Aorta (tissue), 5 donors: Measurements from ENCODE around the gene PRPF19. TPM values are rescaled to one million over a fixed set of nuclear protein-coding genes. Genes with fewer than 3 reads are reported as not detected.

Source experiments
- ATAC-seq: fragments of 200-7000 bp; cut with Tn5 transposase; one replicate; pipeline ENCODE4 v1.9.1; 2022; ENCODE audit warnings: moderate library complexity; ENCODE audit not compliant: low FRiP score
- DNase-seq, 2 donors: peaks; one replicate each; pipeline ENCODE4 v3.0.0-alpha.2; 2020
- H3K27ac ChIP-seq, 2 donors: one replicate each; pipeline ENCODE4 v1.5.1; 2013; ENCODE audit warnings: low read length in 2 of 2, mild to moderate bottlenecking in 2 of 2, moderate library complexity in 2 of 2, control low read depth in 1 of 2, inconsistent platforms in 1 of 2, low read depth in 1 of 2
- H3K27me3 ChIP-seq, 2 donors: one replicate each; pipeline ENCODE4 v1.6.1; 2013; ENCODE audit warnings: control low read depth in 1 of 2, low read length in 1 of 2, mild to moderate bottlenecking in 1 of 2, moderate library complexity in 1 of 2; ENCODE audit not compliant: insufficient read depth in 2 of 2, control insufficient read depth in 1 of 2
- H3K36me3 ChIP-seq, 2 donors: one replicate each; pipeline ENCODE4 v1.6.1; 2013; ENCODE audit warnings: control low read depth in 1 of 2, low read length in 1 of 2, mild to moderate bottlenecking in 1 of 2; ENCODE audit not compliant: insufficient read depth in 2 of 2, control insufficient read depth in 1 of 2
- H3K4me1 ChIP-seq, 2 donors: one replicate each; pipeline ENCODE4 v1.6.1; 2013; ENCODE audit warnings: low read length in 2 of 2, control low read depth in 1 of 2, mild to moderate bottlenecking in 1 of 2, moderate library complexity in 1 of 2; ENCODE audit not compliant: insufficient read depth in 2 of 2, control insufficient read depth in 1 of 2
- H3K4me3 ChIP-seq, 2 donors: one replicate each; pipeline ENCODE4 v1.5.1; 2013; ENCODE audit warnings: low read length in 2 of 2, control low read depth in 1 of 2, mild to moderate bottlenecking in 1 of 2
- H3K9me3 ChIP-seq: one replicate; pipeline ENCODE4 v1.6.1; 2013; ENCODE audit warnings: mild to moderate bottlenecking, low read length; ENCODE audit not compliant: control insufficient read depth
- WGBS, 2 donors: extraction: QIAGEN DNeasy Blood & Tissue Kit; methylation state at CpG; one replicate each; pipeline ENCODE4 v1.1.7; 2013; 5-methylcytosine and 5-hydroxymethylcytosine counted together
- intact Hi-C, 2 donors: fragments of 100-400 bp; cut with DNase I; formaldehyde crosslinking; loops; one replicate each; pipeline versions ENCODE4 v1.14.2 to v1.15.0; 2022
- polyA plus RNA-seq, 2 donors: library from polyadenylated mRNA; stranded (reverse); fragments of 200-250 nt; gene quantifications; one replicate each; pipeline ENCODE4 v1.2.3, GENCODE V29; 2013
- total RNA-seq, 2 donors: library from RNA; stranded (reverse); fragmentation: NEBNext Ultra II Directional; extraction: Animal tissue kit (Norgen Biotek cat#: 25700); gene quantifications; one replicate each; pipeline ENCODE4 v1.2.1, GENCODE V29; 2021
- donor health status: healthy with polysubstance abuse.
- donor health status: Bipolar disorder and iron deficiency.
- donor health status: DM: no; HTN: no; CAD: no.
- donor health status: DM: no; HTN: no; CAD: no.
- donor health status: DM: yes; HTN: yes; CAD: no.

Gene PRPF19
- total and polyA plus RNA-seq, 4 donors, result 31.3 to 55.6 (median 43.5) TPM

DNA sequence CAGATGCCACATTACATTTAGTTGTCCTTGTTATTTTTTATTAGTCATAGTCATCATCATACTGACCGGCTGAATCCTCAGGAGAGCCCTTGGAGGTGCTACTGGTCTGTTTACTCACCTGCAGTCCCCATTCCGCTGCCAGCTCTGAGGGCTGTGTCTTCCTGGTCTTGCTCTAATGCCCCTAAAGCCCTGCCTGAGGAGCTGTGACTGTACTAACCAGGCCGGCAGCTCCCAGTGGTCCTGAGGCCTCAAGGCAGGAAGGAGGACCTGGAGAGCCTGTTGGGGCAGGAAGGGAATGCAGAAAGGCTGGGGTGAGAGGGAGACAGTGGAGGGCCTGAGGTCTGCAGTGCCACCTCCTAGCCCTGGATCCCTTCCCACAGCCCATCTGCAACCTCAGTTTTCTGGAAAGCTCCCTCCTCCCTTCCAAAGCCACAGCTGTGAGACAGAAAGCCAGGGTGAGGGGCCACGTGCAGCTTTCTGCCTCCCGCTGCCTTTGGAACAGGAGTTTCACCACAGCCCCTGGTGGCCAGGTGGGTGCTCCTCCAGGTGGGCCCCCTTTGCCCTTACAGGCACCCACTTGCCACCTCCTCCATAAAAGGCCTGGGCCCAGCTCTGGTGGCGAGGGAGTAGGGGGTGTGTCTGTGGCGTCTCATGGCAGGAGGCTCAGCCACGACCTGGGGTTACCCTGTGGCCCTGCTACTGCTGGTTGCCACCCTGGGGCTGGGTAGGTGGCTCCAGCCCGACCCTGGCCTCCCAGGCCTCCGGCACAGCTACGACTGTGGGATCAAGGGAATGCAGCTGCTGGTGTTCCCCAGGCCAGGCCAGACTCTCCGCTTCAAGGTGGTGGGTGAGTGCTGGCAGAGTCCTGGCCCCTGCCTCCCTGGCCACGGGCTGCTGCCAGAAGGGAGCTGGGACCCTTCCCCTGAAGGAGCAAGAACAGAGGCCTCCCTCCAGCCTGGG lies 39.2 kb downstream of the PRPF19 start, which contains the start of gene ZP1:
TSS of gene ZP1 (plus strand) at position 632 of the 960 bp plus-strand sequence. CDS start at position 652, 20 bp downstream.
- intact Hi-C loops, result no loop called here
- 77% methylated on average over 13 of the region's 13 CpGs for WGBS, 2 donors
- H3K4me1 ChIP-seq, result no peaks in the 10 kb centered on the region
- no peaks in the 10 kb centered on the region for H3K27me3 ChIP-seq
- H3K36me3 ChIP-seq, result no peaks in the 10 kb centered on the region
- H3K9me3 ChIP-seq, result no peaks in the 10 kb centered on the region
- DNase-seq, result no peak
- H3K27ac ChIP-seq, result no peak within 1 kb of the TSS
- no peak within 1 kb of the TSS for H3K4me3 ChIP-seq
- no peak for ATAC-seq

DNA sequence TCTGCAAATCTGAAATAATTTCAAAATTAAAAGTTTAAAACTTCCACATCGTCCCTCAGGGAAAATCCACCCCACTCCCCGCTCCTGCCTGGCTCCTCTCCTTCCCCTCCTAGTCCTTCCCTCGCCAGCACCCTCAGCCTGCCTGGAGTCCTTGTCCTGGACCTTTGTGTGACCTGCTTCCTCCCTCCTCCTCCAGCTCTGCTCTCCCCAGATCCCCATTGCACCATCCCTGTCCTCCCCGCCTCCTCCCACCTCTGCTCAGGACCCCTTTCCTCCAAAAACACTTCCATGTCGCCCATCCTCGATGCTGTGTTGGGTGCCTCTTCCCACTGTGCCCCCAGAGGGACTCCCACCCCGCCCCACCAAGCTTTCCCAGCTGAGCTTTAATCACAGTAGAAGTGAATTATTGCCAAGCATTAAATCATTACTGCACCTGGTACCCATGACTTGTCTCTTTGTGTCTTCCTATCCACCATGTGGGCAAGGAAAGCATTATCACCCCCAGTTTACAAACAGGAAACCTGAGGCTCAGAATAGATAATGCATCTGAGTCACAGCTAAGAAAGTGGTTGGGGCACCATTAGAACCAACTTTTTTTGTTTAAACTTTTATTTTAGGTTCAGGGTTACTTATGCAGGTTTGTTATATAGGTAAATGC lies 41.4 kb downstream of the PRPF19 start:
- Histone ChIP-seq H3K27me3 (no peaks in the 10 kb centered on the region), H3K4me1 (no peaks in the 10 kb centered on the region), H3K4me3 (no peak overlapping the region), H3K36me3 (no peaks in the 10 kb centered on the region), H3K9me3 (no peaks in the 10 kb centered on the region), H3K27ac (no peak overlapping the region)
- ATAC-seq (no peak), DNase-seq (no peak)
- 70 to 73% methylated on average over 7 of the region's 7 CpGs for WGBS, 2 donors
- intact Hi-C loops, result no loop called here

DNA sequence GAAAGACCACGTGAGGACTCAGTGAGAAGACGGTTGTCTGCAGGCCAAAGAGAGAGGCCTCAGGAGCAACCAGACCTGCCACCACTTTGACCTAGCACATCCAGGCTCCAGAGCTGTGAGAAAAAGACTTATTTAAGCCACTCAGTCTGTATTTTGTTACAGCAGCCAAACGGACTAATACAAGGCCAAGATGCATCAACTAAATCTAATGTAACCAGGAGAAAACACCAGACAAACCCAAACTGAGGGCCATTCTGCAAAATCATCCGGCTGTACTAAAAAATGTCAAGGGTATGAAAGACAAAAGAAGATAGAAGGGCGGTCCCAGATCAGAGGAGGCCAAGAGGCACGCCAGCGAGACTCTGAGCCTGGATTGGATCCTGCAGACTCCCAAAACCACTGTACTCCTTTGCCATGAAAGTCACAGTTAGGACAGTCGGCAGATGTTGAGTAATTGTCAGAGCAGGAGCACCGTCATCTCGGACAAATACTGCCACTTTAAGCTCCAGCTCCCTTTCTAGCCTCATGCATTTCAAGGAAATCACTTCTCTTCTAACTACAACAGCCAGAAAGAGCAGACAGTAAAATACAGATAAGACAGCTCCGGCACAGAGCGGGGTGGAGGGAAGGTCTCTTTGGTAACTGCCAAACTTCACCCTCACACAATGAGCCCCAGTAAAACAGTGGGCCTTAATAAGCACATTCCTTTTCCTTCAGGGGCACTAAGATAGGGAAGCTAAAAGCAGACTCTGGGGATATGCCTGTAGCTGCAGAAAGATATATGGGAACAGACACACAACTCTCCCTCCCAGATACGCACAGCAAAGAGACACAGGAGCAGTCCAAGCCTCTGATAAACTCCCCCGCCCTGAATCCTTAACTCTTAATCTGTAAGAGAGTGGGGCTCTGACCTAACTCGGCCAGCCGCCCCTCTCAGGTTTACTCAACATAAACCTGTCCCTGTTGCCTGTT lies 42.5 kb downstream of the PRPF19 start:
- H3K9me3 ChIP-seq, result no peaks in the 10 kb centered on the region
- no peak for DNase-seq
- H3K27ac ChIP-seq, result no peak overlapping the region
- H3K36me3 ChIP-seq, result no peaks in the 10 kb centered on the region
- intact Hi-C loops, result no loop called here
- 67 to 69% methylated on average over 16 of the region's 16 CpGs for WGBS, 2 donors
- no peak overlapping the region for H3K4me3 ChIP-seq
- ATAC-seq, result no peak
- H3K27me3 ChIP-seq, result no peaks in the 10 kb centered on the region
- no peaks in the 10 kb centered on the region for H3K4me1 ChIP-seq

DNA sequence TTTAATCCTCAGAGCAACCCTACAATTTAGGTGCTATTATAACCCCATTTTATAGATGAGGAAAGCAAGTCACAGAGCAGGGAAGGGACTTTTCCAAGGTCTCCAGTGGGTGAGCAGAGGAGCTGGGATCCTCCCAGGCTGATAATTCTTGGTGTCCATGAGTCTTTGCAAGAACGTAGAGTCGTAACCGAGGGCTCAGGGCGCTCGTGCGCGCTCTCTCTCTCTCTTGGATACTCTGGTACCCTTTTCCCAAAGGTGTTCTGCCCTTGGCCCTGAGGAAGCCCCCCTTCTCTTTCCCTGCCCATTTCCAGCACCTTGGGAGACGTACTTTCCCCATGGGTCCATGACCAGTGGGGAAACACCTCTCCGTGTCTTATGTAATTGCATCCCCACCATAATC lies 44.2 kb downstream of the PRPF19 start:
- Histone ChIP-seq H3K27me3 (no peaks in the 10 kb centered on the region), H3K9me3 (no peaks in the 10 kb centered on the region), H3K4me1 (no peaks in the 10 kb centered on the region), H3K27ac (no peak overlapping the region), H3K4me3 (no peak overlapping the region), H3K36me3 (no peaks in the 10 kb centered on the region)
- intact Hi-C loops, result no loop called here
- WGBS, 2 donors, result 87 to 91% methylated on average over 9 of the region's 9 CpGs
- no peak for ATAC-seq
- peak in 1 of 2 donors; percentile 12 for DNase-seq

GRCh38 chr11:60860943-60861342 lies 45.4 kb downstream of the PRPF19 start:
- DNase-seq, result peak in 1 of 2 donors; percentile 10
- no peak for ATAC-seq
- intact Hi-C loops, result no loop called here
- Histone ChIP-seq H3K4me1 (no peaks in the 10 kb centered on the region), H3K9me3 (no peaks in the 10 kb centered on the region), H3K4me3 (no peak overlapping the region), H3K36me3 (no peaks in the 10 kb centered on the region), H3K27ac (no peak overlapping the region), H3K27me3 (no peaks in the 10 kb centered on the region)
- 59 to 60% methylated on average over 7 of the region's 7 CpGs for WGBS, 2 donors

DNA sequence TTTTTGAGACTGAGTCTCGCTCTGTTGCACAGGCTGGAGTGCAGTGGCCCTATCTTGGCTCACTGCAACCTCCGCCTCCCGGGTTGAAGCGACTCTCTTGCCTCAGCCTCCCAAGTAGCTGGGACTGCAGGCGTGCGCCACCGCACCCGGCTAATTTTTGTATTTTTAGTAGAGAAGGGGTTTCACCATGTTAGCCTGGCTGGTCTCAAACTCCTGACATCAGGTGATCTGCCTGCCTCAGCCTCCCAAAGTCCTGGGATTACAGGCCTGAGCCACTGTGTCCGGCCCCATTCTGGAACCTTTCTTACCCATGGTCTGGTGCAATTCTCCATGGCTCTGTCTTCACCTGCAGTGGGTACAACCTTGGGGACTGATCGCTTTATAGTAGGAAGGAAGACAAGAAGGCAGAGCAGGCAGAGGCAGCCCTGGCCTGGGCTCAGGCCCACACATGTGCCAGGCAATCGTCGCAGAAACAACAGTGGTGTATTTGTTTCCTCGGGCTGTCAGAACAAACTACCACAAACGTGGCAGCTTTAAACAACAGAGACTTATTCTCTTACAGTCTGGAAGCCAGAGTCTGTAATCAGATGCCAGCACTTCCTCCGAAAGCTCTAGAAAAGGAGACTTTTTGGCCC lies 46.7 kb downstream of the PRPF19 start:
- Histone ChIP-seq H3K36me3 (no peaks in the 10 kb centered on the region), H3K4me1 (no peaks in the 10 kb centered on the region), H3K9me3 (no peaks in the 10 kb centered on the region), H3K27ac (no peak overlapping the region), H3K4me3 (no peak overlapping the region), H3K27me3 (no peaks in the 10 kb centered on the region)
- ATAC-seq (no peak), DNase-seq (peak in 1 of 2 donors; percentile 24)
- intact Hi-C loops, result no loop called here
- 82 to 85% methylated on average over 15 of the region's 15 CpGs for WGBS, 2 donors

- WGBS, 2 donors, result 71 to 72% methylated on average over 3 to 4 of the region's 4 CpGs
- intact Hi-C loops, result no loop called here
- H3K36me3 ChIP-seq, result no peaks in the 10 kb centered on the region
- ATAC-seq (no peak), DNase-seq (peak in 1 of 2 donors; percentile 45)
- no peak overlapping the region for H3K4me3 ChIP-seq
- no peaks in the 10 kb centered on the region for H3K4me1 ChIP-seq
- H3K27me3 ChIP-seq, result no peaks in the 10 kb centered on the region
- H3K9me3 ChIP-seq, result no peaks in the 10 kb centered on the region
- no peak overlapping the region for H3K27ac ChIP-seq
These were observed 47.5 kb downstream of the PRPF19 start for GRCh38 chr11:60858731-60859464.
